K562 treated with DMSO at 1 percent for 48 hours (cell line): ENCODE measurements around the gene SUN5. TPM values are rescaled to one million over a fixed set of nuclear protein-coding genes. Genes with fewer than 3 reads are reported as not detected.

Source experiments
- total RNA-seq: library from RNA; unstranded; fragments of 300-600 nt; gene quantifications from 2 replicates; pipeline ENCODE4 v1.2.3, GENCODE V29; 2022; ENCODE audit warnings: low replicate concordance; ENCODE audit errors: extremely low read depth

The SUN5 gene, protein sequence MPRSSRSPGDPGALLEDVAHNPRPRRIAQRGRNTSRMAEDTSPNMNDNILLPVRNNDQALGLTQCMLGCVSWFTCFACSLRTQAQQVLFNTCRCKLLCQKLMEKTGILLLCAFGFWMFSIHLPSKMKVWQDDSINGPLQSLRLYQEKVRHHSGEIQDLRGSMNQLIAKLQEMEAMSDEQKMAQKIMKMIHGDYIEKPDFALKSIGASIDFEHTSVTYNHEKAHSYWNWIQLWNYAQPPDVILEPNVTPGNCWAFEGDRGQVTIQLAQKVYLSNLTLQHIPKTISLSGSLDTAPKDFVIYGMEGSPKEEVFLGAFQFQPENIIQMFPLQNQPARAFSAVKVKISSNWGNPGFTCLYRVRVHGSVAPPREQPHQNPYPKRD
- total RNA-seq = not detected in 2 replicates

DNA sequence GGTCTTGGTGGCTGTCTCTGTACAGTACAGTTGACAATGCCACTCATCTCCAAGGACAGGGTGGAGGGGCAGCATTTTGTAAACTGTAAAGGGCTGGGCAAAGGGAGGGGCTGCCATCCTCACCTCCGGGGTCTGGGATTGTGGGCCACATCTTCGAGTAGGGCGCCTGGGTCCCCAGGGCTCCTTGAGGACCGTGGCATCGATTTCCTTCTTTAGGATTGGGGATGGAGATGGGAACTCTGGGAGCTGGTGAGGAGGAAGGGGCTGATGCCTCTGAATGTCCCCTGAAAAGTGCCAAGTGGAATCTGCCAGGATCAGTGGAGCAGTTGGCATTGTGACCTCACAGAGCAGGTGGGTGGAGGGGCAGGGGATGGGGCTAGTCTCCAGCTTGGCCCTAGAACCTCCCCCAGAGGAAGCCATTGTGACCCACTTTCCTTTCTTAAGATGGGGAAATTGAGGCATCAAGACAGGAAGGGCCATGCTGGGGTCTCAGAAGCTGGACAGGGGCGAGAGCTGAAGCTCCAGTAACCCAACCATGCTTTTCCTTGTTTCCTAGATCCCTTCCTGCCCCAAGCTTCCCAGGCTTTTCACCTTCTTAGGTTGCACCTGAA lies at the start of gene SUN5:
Gene SUN5, minus strand, starts transcription at position 293 of the 611 bp plus-strand sequence. Its CDS starts 93 bp downstream, at position 200.

DNA sequence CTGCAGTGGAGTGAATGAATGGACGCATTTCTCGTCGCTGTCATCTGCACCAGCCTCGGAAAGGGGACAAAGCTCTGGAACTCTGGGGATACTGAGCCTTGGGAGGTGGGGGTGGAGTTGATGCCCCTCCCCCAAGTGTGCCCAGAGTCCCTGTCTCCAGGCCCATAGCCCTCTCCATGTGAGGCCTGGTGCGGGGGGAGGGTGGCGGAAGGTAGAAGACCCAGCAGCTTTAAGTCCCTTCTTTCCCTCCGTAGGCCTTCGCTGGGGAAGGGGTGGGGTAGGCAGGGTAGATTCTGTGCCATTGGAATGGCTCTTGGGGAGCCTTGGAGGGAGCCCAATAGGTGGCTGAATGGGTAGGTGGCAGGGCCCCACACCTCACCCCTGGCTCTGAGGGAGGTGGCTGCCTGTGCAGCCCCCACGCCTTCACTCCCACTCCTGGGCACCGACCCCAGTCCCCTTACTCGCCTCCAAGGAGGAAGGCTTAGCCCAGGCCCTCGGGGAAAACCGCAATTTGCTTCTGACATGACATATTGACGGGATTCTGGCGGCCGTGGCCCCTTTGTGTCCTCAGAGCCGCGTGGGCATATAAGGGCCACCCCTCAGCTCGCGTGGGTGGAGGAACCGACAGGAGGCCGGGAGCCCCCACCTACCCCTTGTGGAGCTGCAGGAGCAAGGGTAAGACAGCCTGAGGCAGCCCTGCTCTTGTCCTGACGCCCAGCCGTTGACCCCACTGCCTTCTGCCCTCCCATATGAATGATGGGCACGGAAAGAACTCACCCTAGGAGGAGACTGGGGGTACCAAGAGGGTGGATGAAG lies 49.3 kb upstream of the SUN5 start, which contains the start of gene BPIFB3:
Gene BPIFB3, plus strand, starts transcription at position 613 of the 816 bp plus-strand sequence. CDS start 1,533 bp downstream, outside the sequence.

DNA sequence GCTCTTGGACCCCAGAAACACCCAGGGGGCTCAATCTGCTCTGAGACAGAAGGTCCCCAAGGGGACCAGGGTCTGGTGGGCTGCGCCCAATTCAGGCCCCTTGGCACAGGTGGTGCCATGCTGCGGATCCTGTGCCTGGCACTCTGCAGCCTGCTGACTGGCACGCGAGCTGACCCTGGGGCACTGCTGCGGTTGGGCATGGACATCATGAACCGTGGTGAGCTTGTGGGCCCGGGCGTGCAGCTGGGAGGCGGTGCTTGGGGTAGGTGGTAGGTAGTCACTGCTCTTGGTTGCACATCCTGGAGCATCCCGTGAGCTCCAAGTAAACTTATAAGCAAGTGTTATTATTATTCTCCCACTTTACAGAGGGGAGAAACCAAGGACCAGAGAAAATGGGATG lies 27.3 kb upstream of the SUN5 start, which contains the start of gene BPIFB6:
Gene BPIFB6, plus strand, starts transcription at position 118 of the 400 bp plus-strand sequence. Its CDS starts 0 bp downstream, at position 118.

DNA sequence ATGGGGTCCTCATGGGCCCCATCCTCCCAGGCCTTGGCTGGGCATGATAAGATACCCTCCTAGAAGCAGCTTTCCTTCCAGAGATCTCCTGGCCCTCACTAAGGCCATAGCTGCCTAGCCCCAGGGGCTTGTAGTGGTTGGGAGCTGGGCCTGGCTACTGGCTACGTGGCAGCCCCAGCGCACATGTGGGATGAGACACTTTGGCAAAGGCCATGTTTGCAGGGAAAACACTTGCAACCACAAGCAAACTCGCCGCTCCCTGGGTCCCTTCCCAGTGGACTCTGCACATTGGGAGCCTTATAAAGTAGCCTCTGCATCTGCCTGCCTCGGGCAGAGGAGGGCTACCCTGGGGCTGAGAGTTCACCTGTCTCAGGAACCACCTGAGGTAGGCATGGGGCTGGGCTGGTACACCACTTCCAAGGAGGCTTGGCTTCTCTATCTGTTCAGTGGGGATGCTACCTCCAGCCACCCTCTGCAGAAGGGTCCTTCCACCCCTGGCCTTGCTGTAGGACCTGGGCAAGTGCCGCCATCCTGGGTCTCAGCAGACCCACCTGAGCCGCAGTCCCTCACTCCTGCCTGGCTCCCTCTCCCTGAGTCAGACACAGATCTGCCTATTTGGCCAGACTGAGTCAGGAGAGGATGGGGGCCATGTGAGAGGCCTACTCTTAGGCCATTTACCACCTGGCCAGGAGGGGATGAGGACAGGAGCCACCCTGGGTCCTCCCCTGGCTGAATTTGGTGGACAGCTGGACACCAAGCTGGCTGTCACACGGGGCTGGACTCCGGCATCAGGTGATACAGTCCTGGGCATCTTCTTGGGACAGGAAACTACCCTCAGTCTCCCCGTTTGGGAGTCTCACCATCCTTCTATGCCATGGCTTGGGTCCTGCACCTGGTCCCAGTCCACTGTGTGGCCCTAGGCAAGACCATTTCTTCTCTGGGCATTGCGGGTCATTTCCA lies 3.4 kb upstream of the SUN5 start, which contains the start of gene BPIFB2:
Gene BPIFB2, plus strand, starts transcription at position 329 of the 960 bp plus-strand sequence. CDS start 871 bp downstream, outside the sequence.

Other genes with a start within 250 kb of the SUN5 start
- not detected in 2 replicates for gene DNMT3B, start 242.0 kb downstream of the SUN5 start, total RNA-seq
- not detected in 2 replicates for gene MAPRE1, start 184.5 kb downstream of the SUN5 start, total RNA-seq
- not detected in 2 replicates for gene EFCAB8, start 145.5 kb downstream of the SUN5 start, total RNA-seq
- not detected in 2 replicates for gene BPIFB2, start 3.3 kb upstream of the SUN5 start, total RNA-seq
- gene BPIFB6, start 27.2 kb upstream of the SUN5 start, total RNA-seq = not detected in 2 replicates
- gene BPIFB3, start 49.5 kb upstream of the SUN5 start, total RNA-seq = not detected in 2 replicates
- gene BPIFB4, start 75.2 kb upstream of the SUN5 start, total RNA-seq = not detected in 2 replicates
- gene BPIFA2, start 163.7 kb upstream of the SUN5 start, total RNA-seq = not detected in 2 replicates
- gene BPIFA3, start 212.9 kb upstream of the SUN5 start, total RNA-seq = not detected in 2 replicates
- not detected in 2 replicates for gene BPIFA1, start 231.6 kb upstream of the SUN5 start, total RNA-seq